ENCODE data around the gene LMX1A. TPM values are rescaled to one million over a fixed set of nuclear protein-coding genes. Genes with fewer than 3 reads are reported as not detected.
A peak's percentile ranks its signal among the peaks of the same experiment; 100 is the strongest.

LMX1A gene
- total and polyA plus RNA-seq, 2 donors = 0.05 to 0.11 TPM

- no peak overlapping the region for H3K27ac ChIP-seq (ENCODE audit: low read depth in 1 of 2, low read length in 1 of 2)
- 21% methylated on average over 5 of the region's 5 CpGs for WGBS
- H3K27me3 ChIP-seq (ENCODE audit: control insufficient read depth in 2 of 2, insufficient read depth in 1 of 2, low read length in 1 of 2) = peaks cover 25 to 46% of the 10 kb centered on the region in 2 donors
- no peak overlapping the region for H3K4me3 ChIP-seq (ENCODE audit: low read length in 2 of 2)
- no peaks in the 10 kb centered on the region for H3K9me3 ChIP-seq (ENCODE audit: control insufficient read depth in 2 of 2, insufficient read depth in 1 of 2, low read length in 1 of 2)
- H3K36me3 ChIP-seq (ENCODE audit: control insufficient read depth in 2 of 2, insufficient read depth in 2 of 2, low read length in 1 of 2) = no peaks in the 10 kb centered on the region
- no peak for DNase-seq (ENCODE audit: low read depth in 6 of 9, low spot score in 9 of 9)
- H3K4me1 ChIP-seq (ENCODE audit: control insufficient read depth in 2 of 2, insufficient read depth in 2 of 2, low read length in 2 of 2) = no peaks in the 10 kb centered on the region
Observed at GRCh38 chr1:165371588-165372225, 15.2 kb upstream of the LMX1A start.

DNA sequence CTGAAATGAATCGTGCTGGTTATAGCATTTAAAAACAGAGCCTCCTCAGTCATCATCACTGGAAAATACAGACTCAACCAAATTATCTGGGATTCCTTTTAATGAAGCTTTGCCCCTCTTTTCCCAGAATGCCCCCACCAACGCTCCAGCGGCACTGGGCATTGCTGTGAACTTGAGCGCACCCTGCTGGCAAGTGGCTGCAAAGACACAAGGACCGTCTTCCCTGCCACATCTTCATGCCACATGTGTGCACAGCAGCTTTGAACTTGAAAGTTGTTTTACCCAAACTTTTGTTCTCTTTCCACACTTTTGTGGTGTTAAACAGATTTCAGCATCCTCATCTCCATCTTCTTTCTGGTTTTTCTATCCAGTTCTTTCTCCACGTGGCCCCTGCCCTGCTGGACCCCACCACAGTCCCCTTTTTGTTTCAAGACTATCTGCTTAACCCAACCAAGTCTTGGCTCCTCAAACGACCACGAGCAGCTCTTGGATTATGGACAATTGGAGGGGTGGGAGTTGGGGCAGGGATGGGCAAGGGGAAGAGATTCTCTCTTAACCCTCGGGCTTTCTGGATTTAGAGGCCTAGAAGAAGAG lies 12.8 kb upstream of the LMX1A start:
- H3K27me3 ChIP-seq (ENCODE audit: control insufficient read depth in 2 of 2, insufficient read depth in 1 of 2, low read length in 1 of 2) = peaks cover 9 to 28% of the 10 kb centered on the region in 2 donors
- 20% methylated on average over 9 of the region's 9 CpGs for WGBS
- peak in 7 of 9 donors; percentile 8 to 49 (median 22) for DNase-seq (ENCODE audit: low read depth in 6 of 9, low spot score in 9 of 9)
- no peaks in the 10 kb centered on the region for H3K9me3 ChIP-seq (ENCODE audit: control insufficient read depth in 2 of 2, insufficient read depth in 1 of 2, low read length in 1 of 2)
- H3K36me3 ChIP-seq (ENCODE audit: control insufficient read depth in 2 of 2, insufficient read depth in 2 of 2, low read length in 1 of 2) = no peaks in the 10 kb centered on the region
- no peak overlapping the region for H3K4me3 ChIP-seq (ENCODE audit: low read length in 2 of 2)
- H3K4me1 ChIP-seq (ENCODE audit: control insufficient read depth in 2 of 2, insufficient read depth in 2 of 2, low read length in 2 of 2) = no peaks in the 10 kb centered on the region
- H3K27ac ChIP-seq (ENCODE audit: low read depth in 1 of 2, low read length in 1 of 2) = no peak overlapping the region

DNA sequence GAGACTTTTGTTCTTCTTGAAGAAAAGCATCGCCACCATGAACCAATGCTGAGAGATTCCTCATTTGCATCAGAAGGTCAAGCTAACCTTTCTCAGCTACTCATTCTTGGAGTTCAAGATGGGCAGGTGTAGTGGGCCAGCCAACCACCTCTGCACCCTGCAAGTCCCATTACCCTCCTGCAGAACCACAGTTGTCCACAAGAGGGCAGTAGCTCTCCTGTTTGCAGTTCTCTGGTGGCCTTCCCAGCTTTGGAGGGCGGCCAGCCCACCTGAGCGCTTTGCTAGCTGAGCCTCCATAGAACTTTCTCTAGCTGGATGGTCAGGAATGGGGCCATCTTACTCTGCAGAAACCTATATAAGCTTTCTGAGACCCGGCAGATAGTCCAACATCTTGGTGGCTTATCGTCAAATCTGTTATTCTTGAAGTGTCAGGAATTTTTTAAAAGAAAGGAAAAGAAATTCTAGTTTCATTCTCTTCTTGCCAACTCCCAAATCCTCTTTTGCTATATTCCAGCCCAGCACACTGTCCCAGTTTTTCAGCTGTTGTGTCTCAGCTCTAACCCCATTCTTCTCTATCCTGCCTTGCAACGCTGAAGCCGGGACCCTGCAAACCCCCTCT lies 11.0 kb upstream of the LMX1A start:
- Histone ChIP-seq H3K4me3 (ENCODE audit: low read length in 2 of 2) (no peak overlapping the region), H3K9me3 (ENCODE audit: control insufficient read depth in 2 of 2, insufficient read depth in 1 of 2, low read length in 1 of 2) (no peaks in the 10 kb centered on the region), H3K27ac (ENCODE audit: low read depth in 1 of 2, low read length in 1 of 2) (no peak overlapping the region), H3K27me3 (ENCODE audit: control insufficient read depth in 2 of 2, insufficient read depth in 1 of 2, low read length in 1 of 2) (peaks cover 4 to 16% of the 10 kb centered on the region in 2 donors), H3K36me3 (ENCODE audit: control insufficient read depth in 2 of 2, insufficient read depth in 2 of 2, low read length in 1 of 2) (no peaks in the 10 kb centered on the region), H3K4me1 (ENCODE audit: control insufficient read depth in 2 of 2, insufficient read depth in 2 of 2, low read length in 2 of 2) (no peaks in the 10 kb centered on the region)
- DNase-seq (ENCODE audit: low read depth in 6 of 9, low spot score in 9 of 9) = peak in 8 of 9 donors; percentile 45 to 82 (median 59)
- 40% methylated on average over 7 of the region's 7 CpGs for WGBS

GRCh38 chr1:165365341-165365740 lies 8.8 kb upstream of the LMX1A start:
- WGBS = 29% methylated on average over 2 of the region's 2 CpGs
- Histone ChIP-seq H3K27me3 (ENCODE audit: control insufficient read depth in 2 of 2, insufficient read depth in 1 of 2, low read length in 1 of 2) (peaks cover 0 to 15% of the 10 kb centered on the region in 2 donors), H3K9me3 (ENCODE audit: control insufficient read depth in 2 of 2, insufficient read depth in 1 of 2, low read length in 1 of 2) (no peaks in the 10 kb centered on the region), H3K4me3 (ENCODE audit: low read length in 2 of 2) (no peak overlapping the region), H3K4me1 (ENCODE audit: control insufficient read depth in 2 of 2, insufficient read depth in 2 of 2, low read length in 2 of 2) (no peaks in the 10 kb centered on the region), H3K36me3 (ENCODE audit: control insufficient read depth in 2 of 2, insufficient read depth in 2 of 2, low read length in 1 of 2) (no peaks in the 10 kb centered on the region), H3K27ac (ENCODE audit: low read depth in 1 of 2, low read length in 1 of 2) (no peak overlapping the region)
- DNase-seq (ENCODE audit: low read depth in 6 of 9, low spot score in 9 of 9) = no peak

- DNase-seq (ENCODE audit: low read depth in 6 of 9, low spot score in 9 of 9) = no peak
- H3K27me3 ChIP-seq (ENCODE audit: control insufficient read depth in 2 of 2, insufficient read depth in 1 of 2, low read length in 1 of 2) = peaks cover 0 to 20% of the 10 kb centered on the region in 2 donors
- no peaks in the 10 kb centered on the region for H3K9me3 ChIP-seq (ENCODE audit: control insufficient read depth in 2 of 2, insufficient read depth in 1 of 2, low read length in 1 of 2)
- no peak overlapping the region for H3K27ac ChIP-seq (ENCODE audit: low read depth in 1 of 2, low read length in 1 of 2)
- WGBS = 60% methylated on average over 6 of the region's 6 CpGs
- no peak overlapping the region for H3K4me3 ChIP-seq (ENCODE audit: low read length in 2 of 2)
- no peaks in the 10 kb centered on the region for H3K4me1 ChIP-seq (ENCODE audit: control insufficient read depth in 2 of 2, insufficient read depth in 2 of 2, low read length in 2 of 2)
- no peaks in the 10 kb centered on the region for H3K36me3 ChIP-seq (ENCODE audit: control insufficient read depth in 2 of 2, insufficient read depth in 2 of 2, low read length in 1 of 2)
Observed at GRCh38 chr1:165364568-165365133, 8.1 kb upstream of the LMX1A start.

DNA sequence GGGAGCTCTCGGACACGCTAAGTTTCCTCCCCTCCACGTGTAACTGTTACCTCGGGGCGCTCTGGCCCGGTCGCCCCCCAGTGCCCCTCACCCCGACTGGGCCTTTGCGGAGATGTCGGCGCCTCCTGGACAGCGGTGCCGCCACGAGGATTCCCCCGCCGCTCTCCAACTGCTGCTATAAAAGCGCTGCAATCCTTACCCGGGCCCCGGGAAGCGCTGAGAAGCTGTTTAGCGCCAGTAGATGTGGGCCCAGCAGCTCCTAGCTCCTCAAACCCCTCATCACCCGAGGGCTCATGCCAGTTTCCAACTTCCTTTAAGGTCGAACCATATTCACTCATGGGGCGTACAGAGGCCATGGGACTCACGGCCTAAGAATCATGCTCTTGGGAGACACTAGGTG lies 361 bp upstream of the LMX1A start:
- DNase-seq (ENCODE audit: low read depth in 6 of 9, low spot score in 9 of 9) = no peak
- Histone ChIP-seq H3K4me1 (ENCODE audit: control insufficient read depth in 2 of 2, insufficient read depth in 2 of 2, low read length in 2 of 2) (no peaks in the 10 kb centered on the region), H3K4me3 (ENCODE audit: low read length in 2 of 2) (no peak overlapping the region), H3K9me3 (ENCODE audit: control insufficient read depth in 2 of 2, insufficient read depth in 1 of 2, low read length in 1 of 2) (peaks cover 0 to 2% of the 10 kb centered on the region in 2 donors), H3K27me3 (ENCODE audit: control insufficient read depth in 2 of 2, insufficient read depth in 1 of 2, low read length in 1 of 2) (peaks cover 69 to 78% of the 10 kb centered on the region in 2 donors), H3K36me3 (ENCODE audit: control insufficient read depth in 2 of 2, insufficient read depth in 2 of 2, low read length in 1 of 2) (no peaks in the 10 kb centered on the region), H3K27ac (ENCODE audit: low read depth in 1 of 2, low read length in 1 of 2) (no peak overlapping the region)
- 9% methylated on average over 25 of the region's 25 CpGs for WGBS

DNA sequence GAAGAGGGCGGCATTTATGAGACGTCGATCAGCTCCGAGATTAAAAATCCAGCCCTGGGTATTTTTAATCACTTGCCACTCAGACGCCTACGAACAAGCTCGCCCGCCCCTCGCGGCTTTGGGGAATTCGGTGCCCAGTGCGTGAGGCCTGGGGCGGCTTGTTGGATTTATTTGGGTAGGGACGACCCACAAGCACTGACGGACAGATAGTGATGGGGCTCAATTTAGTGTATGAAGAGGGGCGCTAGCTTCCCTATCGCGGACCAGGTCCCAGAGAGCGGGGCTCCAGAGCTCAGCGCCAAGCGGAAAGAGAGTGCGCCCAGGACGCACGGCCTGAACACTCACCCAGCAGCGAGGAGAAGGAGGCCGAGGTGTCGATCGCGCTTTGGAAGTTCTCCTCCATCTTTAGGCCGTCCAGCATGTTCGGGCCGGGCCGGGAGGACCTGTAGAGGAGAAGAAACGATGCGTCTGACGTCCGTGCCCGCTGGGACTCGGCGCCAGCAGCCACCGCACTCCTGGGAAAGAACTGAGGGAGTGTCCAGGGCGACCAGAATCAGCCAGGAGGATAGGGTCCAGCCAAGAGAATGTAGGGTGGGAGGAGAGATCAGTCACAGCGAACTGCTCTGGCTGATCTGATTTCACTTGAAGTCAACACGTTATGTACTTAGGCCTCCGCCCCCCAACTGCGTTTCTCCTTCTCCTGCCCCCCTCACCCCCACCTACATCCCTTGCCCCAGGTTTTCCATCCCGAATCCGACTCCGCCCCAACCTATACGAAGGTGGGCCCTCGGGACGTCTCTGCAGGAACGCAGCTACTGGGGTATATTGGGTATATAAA lies 1.2 kb downstream of the LMX1A start:
- WGBS = 6% methylated on average over 53 of the region's 53 CpGs
- H3K9me3 ChIP-seq (ENCODE audit: control insufficient read depth in 2 of 2, insufficient read depth in 1 of 2, low read length in 1 of 2) = peaks cover 0 to 2% of the 10 kb centered on the region in 2 donors
- peaks cover 79 to 91% of the 10 kb centered on the region in 2 donors for H3K27me3 ChIP-seq (ENCODE audit: control insufficient read depth in 2 of 2, insufficient read depth in 1 of 2, low read length in 1 of 2)
- H3K4me1 ChIP-seq (ENCODE audit: control insufficient read depth in 2 of 2, insufficient read depth in 2 of 2, low read length in 2 of 2) = no peaks in the 10 kb centered on the region
- no peak overlapping the region for H3K4me3 ChIP-seq (ENCODE audit: low read length in 2 of 2)
- H3K36me3 ChIP-seq (ENCODE audit: control insufficient read depth in 2 of 2, insufficient read depth in 2 of 2, low read length in 1 of 2) = no peaks in the 10 kb centered on the region
- no peak overlapping the region for H3K27ac ChIP-seq (ENCODE audit: low read depth in 1 of 2, low read length in 1 of 2)
- no peak for DNase-seq (ENCODE audit: low read depth in 6 of 9, low spot score in 9 of 9)

DNA sequence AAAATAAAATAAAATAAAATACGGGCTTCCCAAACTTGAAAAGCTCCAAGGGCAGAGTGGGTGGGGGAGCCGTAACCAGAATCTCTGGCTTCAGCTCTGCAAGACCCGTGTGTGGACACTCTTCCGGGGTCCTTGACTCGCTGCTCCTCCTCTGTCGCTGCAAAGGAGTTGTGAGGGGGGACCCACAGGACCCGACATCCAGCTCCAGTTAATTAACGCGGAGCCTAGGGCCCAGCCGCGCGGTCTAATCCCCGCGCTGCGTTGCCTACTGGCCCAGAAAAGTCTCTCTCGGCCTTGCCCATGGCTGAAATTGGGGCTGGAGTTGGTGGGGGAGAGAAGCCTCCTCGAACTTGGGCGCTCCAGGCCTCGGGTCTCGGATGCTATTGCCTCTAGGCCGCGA lies 1.8 kb downstream of the LMX1A start:
- Histone ChIP-seq H3K9me3 (ENCODE audit: control insufficient read depth in 2 of 2, insufficient read depth in 1 of 2, low read length in 1 of 2) (peaks cover 0 to 2% of the 10 kb centered on the region in 2 donors), H3K4me1 (ENCODE audit: control insufficient read depth in 2 of 2, insufficient read depth in 2 of 2, low read length in 2 of 2) (no peaks in the 10 kb centered on the region), H3K4me3 (ENCODE audit: low read length in 2 of 2) (no peak overlapping the region), H3K36me3 (ENCODE audit: control insufficient read depth in 2 of 2, insufficient read depth in 2 of 2, low read length in 1 of 2) (no peaks in the 10 kb centered on the region), H3K27me3 (ENCODE audit: control insufficient read depth in 2 of 2, insufficient read depth in 1 of 2, low read length in 1 of 2) (peaks cover 79 to 90% of the 10 kb centered on the region in 2 donors), H3K27ac (ENCODE audit: low read depth in 1 of 2, low read length in 1 of 2) (no peak overlapping the region)
- 7% methylated on average over 22 of the region's 22 CpGs for WGBS
- no peak for DNase-seq (ENCODE audit: low read depth in 6 of 9, low spot score in 9 of 9)
